Esophagus squamous epithelium (tissue), 4 donors: ENCODE measurements around the gene TBX15.

Experiments
- POLR2A ChIP-seq, 4 donors: fragments of 450-650 bp; IDR thresholded peaks; one replicate each; pipeline ENCODE4 v1.6.1; 2017; ENCODE audit warnings: antibody characterized with exemption in 4 of 4, mild to moderate bottlenecking in 4 of 4, moderate library complexity in 3 of 4
- TF ChIP-seq, protein P1 (sequence below), 6 experiments: fragments of 450-650 bp in 4 of 6; fragments of 200-600 bp in 2 of 6; sonication (generic) in 2 of 6; IDR thresholded peaks; one replicate each; pipeline ENCODE4 v1.5.1; 2016 to 2019; ENCODE audit warnings: antibody characterized with exemption in 6 of 6, mild to moderate bottlenecking in 4 of 6, moderate library complexity in 4 of 6

DNA sequence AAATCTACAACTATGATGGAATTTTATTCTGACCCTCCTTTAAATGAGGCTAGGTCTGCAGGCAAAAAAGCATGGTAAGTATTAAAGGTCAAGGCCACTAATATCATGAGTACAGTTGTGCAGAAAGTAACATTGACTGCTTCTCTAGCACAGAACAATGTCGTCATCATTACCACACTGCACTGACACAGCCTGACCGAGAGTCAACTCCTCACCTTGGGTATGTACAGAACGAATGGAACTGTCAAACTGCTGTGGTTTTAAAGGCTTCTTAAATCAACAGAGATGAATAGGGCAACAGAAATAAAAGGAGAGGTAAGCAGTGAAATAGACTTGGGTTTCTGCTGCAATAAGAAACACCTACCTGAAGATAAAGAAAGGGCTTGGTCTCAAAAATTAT, 88.8 kb downstream of the TBX15 start:
- TF ChIP-seq POLR2A (IDR thresholded peaks at IDR 0.05) = no peak
- TF ChIP-seq, protein P1, sequence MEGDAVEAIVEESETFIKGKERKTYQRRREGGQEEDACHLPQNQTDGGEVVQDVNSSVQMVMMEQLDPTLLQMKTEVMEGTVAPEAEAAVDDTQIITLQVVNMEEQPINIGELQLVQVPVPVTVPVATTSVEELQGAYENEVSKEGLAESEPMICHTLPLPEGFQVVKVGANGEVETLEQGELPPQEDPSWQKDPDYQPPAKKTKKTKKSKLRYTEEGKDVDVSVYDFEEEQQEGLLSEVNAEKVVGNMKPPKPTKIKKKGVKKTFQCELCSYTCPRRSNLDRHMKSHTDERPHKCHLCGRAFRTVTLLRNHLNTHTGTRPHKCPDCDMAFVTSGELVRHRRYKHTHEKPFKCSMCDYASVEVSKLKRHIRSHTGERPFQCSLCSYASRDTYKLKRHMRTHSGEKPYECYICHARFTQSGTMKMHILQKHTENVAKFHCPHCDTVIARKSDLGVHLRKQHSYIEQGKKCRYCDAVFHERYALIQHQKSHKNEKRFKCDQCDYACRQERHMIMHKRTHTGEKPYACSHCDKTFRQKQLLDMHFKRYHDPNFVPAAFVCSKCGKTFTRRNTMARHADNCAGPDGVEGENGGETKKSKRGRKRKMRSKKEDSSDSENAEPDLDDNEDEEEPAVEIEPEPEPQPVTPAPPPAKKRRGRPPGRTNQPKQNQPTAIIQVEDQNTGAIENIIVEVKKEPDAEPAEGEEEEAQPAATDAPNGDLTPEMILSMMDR (IDR thresholded peaks at IDR 0.05) = no peak
